ENCODE results near the gene NEUROD6.

The NEUROD6 gene

GRCh38 chr7:31307972-31308371 is 32.6 kb downstream of the NEUROD6 start:
- no peak overlapping the region for H3K9ac ChIP-seq (ENCODE audit: low read length)
- no peak for TF ChIP-seq EZH2phosphoT487 (conservative IDR thresholded peaks at IDR 0.05; ENCODE audit: low read length)
- TF ChIP-seq, protein P1, sequence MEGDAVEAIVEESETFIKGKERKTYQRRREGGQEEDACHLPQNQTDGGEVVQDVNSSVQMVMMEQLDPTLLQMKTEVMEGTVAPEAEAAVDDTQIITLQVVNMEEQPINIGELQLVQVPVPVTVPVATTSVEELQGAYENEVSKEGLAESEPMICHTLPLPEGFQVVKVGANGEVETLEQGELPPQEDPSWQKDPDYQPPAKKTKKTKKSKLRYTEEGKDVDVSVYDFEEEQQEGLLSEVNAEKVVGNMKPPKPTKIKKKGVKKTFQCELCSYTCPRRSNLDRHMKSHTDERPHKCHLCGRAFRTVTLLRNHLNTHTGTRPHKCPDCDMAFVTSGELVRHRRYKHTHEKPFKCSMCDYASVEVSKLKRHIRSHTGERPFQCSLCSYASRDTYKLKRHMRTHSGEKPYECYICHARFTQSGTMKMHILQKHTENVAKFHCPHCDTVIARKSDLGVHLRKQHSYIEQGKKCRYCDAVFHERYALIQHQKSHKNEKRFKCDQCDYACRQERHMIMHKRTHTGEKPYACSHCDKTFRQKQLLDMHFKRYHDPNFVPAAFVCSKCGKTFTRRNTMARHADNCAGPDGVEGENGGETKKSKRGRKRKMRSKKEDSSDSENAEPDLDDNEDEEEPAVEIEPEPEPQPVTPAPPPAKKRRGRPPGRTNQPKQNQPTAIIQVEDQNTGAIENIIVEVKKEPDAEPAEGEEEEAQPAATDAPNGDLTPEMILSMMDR (IDR thresholded peaks at IDR 0.05; ENCODE audit: insufficient read depth, low read length, poor library complexity, severe bottlenecking): no peak
- H3K79me2 ChIP-seq (ENCODE audit: insufficient read depth, low read length): no peaks in the 10 kb centered on the region
- H3K27me3 ChIP-seq (ENCODE audit: low read length): no peaks in the 10 kb centered on the region
- H3K9me3 ChIP-seq (ENCODE audit: insufficient read depth, low read length): no peaks in the 10 kb centered on the region
- H3K27ac ChIP-seq (ENCODE audit: low read depth, low read length): no peak overlapping the region
- no peaks in the 10 kb centered on the region for H3F3A ChIP-seq (ENCODE audit: insufficient read depth)
- H3K4me2 ChIP-seq (ENCODE audit: low read depth, low read length, poor library complexity, severe bottlenecking): no peak overlapping the region
- H3K36me3 ChIP-seq (ENCODE audit: low read length): no peaks in the 10 kb centered on the region
- H2AFZ ChIP-seq (ENCODE audit: low read depth, low read length, severe bottlenecking): no peak overlapping the region
- no peak overlapping the region for H3K4me3 ChIP-seq (ENCODE audit: insufficient read depth, low read length, poor library complexity, severe bottlenecking)
- no peaks in the 10 kb centered on the region for H4K20me1 ChIP-seq (ENCODE audit: low read depth, low read length)
- H3K9me2 ChIP-seq (replicated peaks; ENCODE audit: insufficient read depth, low read length): no peaks in the 10 kb centered on the region

- no peaks in the 10 kb centered on the region for H3K79me2 ChIP-seq (ENCODE audit: insufficient read depth, low read length)
- H3K4me2 ChIP-seq (ENCODE audit: low read depth, low read length, poor library complexity, severe bottlenecking): no peak overlapping the region
- no peaks in the 10 kb centered on the region for H3K9me3 ChIP-seq (ENCODE audit: insufficient read depth, low read length)
- no peaks in the 10 kb centered on the region for H3K9me2 ChIP-seq (replicated peaks; ENCODE audit: insufficient read depth, low read length)
- no peaks in the 10 kb centered on the region for H3K36me3 ChIP-seq (ENCODE audit: low read length)
- no peak overlapping the region for H3K27ac ChIP-seq (ENCODE audit: low read depth, low read length)
- no peak overlapping the region for H3K9ac ChIP-seq (ENCODE audit: low read length)
- H4K20me1 ChIP-seq (ENCODE audit: low read depth, low read length): no peaks in the 10 kb centered on the region
- H2AFZ ChIP-seq (ENCODE audit: low read depth, low read length, severe bottlenecking): no peak overlapping the region
- H3K4me3 ChIP-seq (ENCODE audit: insufficient read depth, low read length, poor library complexity, severe bottlenecking): no peak overlapping the region
- H3F3A ChIP-seq (ENCODE audit: insufficient read depth): no peaks in the 10 kb centered on the region
- no peaks in the 10 kb centered on the region for H3K27me3 ChIP-seq (ENCODE audit: low read length)
- TF ChIP-seq, protein P1 (IDR thresholded peaks at IDR 0.05; ENCODE audit: insufficient read depth, low read length, poor library complexity, severe bottlenecking): no peak
- TF ChIP-seq EZH2phosphoT487 (conservative IDR thresholded peaks at IDR 0.05; ENCODE audit: low read length): no peak
These were observed 35.3 kb downstream of the NEUROD6 start for GRCh38 chr7:31305260-31305659.

- no peak overlapping the region for H3K9ac ChIP-seq (ENCODE audit: low read length)
- no peaks in the 10 kb centered on the region for H3K27me3 ChIP-seq (ENCODE audit: low read length)
- no peaks in the 10 kb centered on the region for H3F3A ChIP-seq (ENCODE audit: insufficient read depth)
These were observed 36.1 kb downstream of the NEUROD6 start for GRCh38 chr7:31304446-31304845.

DNA sequence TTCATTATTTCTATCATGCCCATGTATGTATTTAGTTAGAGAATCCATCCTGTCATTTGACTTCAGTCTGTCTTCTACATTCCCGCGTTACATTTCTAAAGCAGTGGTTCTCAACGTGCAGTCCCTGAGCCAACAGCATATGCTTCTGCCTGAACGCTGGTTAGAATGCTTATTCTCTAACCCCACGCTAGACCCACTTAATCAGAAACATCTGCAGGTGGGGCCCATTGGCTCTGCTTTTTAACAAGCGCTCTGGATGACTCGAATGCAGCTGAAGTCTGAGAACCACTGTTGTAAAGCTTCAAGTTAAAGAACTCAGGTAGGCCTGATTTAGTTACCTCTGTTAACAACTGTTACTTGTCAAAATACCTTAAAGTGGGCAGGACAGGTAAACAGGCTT is 38.2 kb downstream of the NEUROD6 start:
- no peaks in the 10 kb centered on the region for H3K9me2 ChIP-seq (replicated peaks; ENCODE audit: insufficient read depth, low read length)
- no peak overlapping the region for H3K27ac ChIP-seq (ENCODE audit: low read depth, low read length)
- no peaks in the 10 kb centered on the region for H4K20me1 ChIP-seq (ENCODE audit: low read depth, low read length)
- H3K79me2 ChIP-seq (ENCODE audit: insufficient read depth, low read length): no peaks in the 10 kb centered on the region
- no peaks in the 10 kb centered on the region for H3F3A ChIP-seq (ENCODE audit: insufficient read depth)
- no peak overlapping the region for H3K9ac ChIP-seq (ENCODE audit: low read length)
- H2AFZ ChIP-seq (ENCODE audit: low read depth, low read length, severe bottlenecking): no peak overlapping the region
- H3K4me2 ChIP-seq (ENCODE audit: low read depth, low read length, poor library complexity, severe bottlenecking): no peak overlapping the region
- no peaks in the 10 kb centered on the region for H3K36me3 ChIP-seq (ENCODE audit: low read length)
- no peaks in the 10 kb centered on the region for H3K9me3 ChIP-seq (ENCODE audit: insufficient read depth, low read length)
- H3K4me3 ChIP-seq (ENCODE audit: insufficient read depth, low read length, poor library complexity, severe bottlenecking): no peak overlapping the region
- H3K27me3 ChIP-seq (ENCODE audit: low read length): no peaks in the 10 kb centered on the region
- TF ChIP-seq, protein P1 (IDR thresholded peaks at IDR 0.05; ENCODE audit: insufficient read depth, low read length, poor library complexity, severe bottlenecking): no peak
- TF ChIP-seq EZH2phosphoT487 (conservative IDR thresholded peaks at IDR 0.05; ENCODE audit: low read length): no peak

More at GRCh38 chr7:31304446-31304845, 36.1 kb downstream of the NEUROD6 start:
- Histone ChIP-seq H4K20me1 (ENCODE audit: low read depth, low read length) (no peaks in the 10 kb centered on the region), H3K9me2 (replicated peaks; ENCODE audit: insufficient read depth, low read length) (no peaks in the 10 kb centered on the region), H3K79me2 (ENCODE audit: insufficient read depth, low read length) (no peaks in the 10 kb centered on the region), H3K27ac (ENCODE audit: low read depth, low read length) (no peak overlapping the region), H3K9me3 (ENCODE audit: insufficient read depth, low read length) (no peaks in the 10 kb centered on the region), H3K4me2 (ENCODE audit: low read depth, low read length, poor library complexity, severe bottlenecking) (no peak overlapping the region), H3K36me3 (ENCODE audit: low read length) (no peaks in the 10 kb centered on the region), H2AFZ (ENCODE audit: low read depth, low read length, severe bottlenecking) (no peak overlapping the region), H3K4me3 (ENCODE audit: insufficient read depth, low read length, poor library complexity, severe bottlenecking) (no peak overlapping the region)
- TF ChIP-seq EZH2phosphoT487 (conservative IDR thresholded peaks at IDR 0.05; ENCODE audit: low read length): no peak

Data from SU-DHL-6 (cell line).